GM12872 (cell line): ENCODE results near the gene PLCH1.

Source experiments
- TF ChIP-seq, protein P1 (sequence below): IDR thresholded peaks from 3 replicates; pipeline ENCODE4 v1.5.1; 2011; ENCODE audit warnings: low read depth, mild to moderate bottlenecking, low read length, moderate library complexity; ENCODE audit not compliant: insufficient read depth

PLCH1 gene

DNA sequence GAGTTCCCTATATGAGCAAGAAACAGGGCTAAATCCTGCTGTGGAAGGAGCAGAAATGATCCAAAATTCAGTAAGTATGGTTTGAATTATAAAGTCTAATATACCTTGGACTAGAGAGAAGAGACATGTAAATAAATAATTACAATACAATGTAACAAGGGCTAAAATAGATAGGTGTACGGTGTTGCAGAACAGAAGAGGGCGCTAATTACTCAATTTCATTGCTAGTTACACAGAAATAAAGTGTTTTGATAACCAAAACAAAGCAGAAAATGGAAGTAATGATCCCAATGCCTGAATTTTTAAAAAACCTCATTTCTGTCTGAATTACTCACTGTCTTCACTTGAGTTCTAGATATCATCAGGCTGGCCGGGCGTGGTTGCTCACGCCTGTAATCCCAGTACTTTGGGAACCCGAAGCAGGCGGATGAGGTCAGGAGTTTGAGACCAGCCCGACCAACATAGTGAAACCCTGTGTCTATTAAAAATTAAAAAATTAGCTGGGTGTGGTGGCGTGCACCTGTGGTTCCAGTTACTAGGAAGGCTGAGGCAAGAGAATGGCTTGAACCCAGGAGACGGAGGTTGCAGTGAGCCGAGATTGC, 8.3 kb upstream of the PLCH1 start:
- TF ChIP-seq, protein P1, sequence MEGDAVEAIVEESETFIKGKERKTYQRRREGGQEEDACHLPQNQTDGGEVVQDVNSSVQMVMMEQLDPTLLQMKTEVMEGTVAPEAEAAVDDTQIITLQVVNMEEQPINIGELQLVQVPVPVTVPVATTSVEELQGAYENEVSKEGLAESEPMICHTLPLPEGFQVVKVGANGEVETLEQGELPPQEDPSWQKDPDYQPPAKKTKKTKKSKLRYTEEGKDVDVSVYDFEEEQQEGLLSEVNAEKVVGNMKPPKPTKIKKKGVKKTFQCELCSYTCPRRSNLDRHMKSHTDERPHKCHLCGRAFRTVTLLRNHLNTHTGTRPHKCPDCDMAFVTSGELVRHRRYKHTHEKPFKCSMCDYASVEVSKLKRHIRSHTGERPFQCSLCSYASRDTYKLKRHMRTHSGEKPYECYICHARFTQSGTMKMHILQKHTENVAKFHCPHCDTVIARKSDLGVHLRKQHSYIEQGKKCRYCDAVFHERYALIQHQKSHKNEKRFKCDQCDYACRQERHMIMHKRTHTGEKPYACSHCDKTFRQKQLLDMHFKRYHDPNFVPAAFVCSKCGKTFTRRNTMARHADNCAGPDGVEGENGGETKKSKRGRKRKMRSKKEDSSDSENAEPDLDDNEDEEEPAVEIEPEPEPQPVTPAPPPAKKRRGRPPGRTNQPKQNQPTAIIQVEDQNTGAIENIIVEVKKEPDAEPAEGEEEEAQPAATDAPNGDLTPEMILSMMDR = peak; percentile 35; the same call in 1 of the 3 replicates

DNA sequence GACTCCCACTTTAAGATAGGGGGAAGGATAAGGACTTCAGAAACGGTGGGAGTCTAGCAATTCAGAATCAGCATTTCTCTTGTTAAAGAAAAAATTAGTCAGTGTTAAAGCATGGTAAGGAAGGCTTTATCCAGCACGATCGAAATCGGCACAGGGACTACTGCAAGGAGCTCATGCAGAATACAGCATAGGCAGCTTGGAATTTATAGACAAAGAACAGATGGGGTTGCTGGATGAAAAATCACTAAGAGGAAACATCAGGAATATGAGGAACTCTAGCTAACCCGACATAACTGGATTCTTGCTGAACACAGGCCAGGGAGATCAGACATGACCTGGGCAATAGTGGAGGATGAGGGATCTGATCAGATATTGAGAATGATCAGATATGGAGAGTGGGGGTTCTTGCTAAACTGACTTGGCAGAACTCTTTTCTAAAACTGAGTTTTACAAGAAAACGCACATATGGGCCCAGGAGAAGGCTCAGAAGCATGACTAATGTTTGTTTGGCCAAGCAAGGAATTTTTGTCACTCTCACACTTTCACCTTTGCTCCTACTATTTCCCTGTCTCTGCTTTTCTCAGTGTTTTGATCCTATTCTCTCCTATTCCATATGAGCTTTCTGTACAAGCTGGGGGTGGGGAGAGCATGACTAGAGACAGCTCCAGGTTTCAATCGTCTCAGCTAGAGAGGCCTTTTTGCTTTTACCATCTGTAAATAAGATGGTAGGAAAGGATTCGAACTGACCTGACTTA, 3.9 kb upstream of the PLCH1 start:
- TF ChIP-seq, protein P1 = no peak

DNA sequence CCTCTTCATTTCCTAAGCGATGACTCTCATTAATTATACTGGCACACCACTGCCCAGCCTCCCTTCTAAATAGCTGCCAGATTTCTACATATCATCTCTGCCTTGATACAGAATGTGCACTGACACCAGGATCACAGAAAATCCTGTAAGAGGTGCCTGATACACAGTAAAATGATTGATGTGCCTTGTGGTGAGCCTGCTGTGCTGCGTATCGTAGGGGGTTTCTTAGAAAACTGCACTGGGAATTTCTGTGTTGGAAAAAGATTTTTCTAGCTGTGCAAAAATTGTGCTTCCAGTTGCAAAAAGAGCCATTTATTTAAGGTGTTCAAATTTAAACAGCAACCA, 3.0 kb upstream of the PLCH1 start:
- TF ChIP-seq, protein P1 = no peak

DNA sequence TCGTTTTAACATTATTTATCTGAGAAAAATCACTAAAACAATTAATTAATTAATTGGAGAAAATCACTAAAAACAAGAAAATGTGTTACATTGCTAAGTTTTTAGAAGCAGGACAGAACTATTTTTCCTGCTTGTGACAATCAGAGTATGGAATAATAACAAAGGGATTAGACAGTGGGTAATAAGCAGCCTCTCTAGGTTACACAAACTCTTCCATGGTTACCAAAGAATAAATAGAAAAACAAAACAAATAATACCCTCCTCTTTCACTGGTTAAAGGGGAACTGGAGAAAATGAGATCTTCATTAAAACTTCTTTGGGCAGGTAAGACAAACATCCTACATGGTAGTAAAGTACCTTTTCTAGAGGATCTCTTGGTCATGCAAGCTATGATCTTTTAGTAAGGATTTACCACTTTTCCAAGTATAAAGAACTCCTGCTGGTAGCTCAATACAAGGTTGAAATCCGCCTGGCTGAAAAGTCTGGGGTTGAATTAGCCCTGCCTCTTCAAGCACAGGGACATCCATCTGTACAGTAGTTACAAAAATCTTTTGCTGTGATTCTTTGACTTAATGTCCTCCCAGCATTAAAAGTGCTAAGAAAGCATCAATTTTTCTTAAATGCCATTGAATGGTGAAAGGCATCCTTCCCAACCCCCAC, 2.5 kb upstream of the PLCH1 start:
- TF ChIP-seq, protein P1 = no peak

DNA sequence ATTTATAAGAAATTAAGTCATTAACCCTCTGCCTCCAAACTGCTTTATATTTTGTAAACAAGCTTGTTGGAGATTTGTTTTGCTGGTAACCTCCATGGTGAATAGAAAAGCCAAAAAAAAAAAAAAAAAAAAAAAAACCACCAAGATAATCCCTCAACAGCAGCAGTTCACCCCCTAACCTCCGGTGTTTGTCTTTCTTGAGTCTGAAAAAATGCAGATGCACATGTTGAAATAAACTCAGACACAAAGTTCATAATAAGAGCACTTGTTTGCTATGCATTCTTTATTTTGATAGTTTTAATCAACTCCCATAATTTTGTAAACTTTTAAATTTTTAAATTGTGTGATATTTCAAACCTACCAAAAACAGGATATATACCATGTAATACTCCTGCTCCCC, 1.8 kb upstream of the PLCH1 start:
- TF ChIP-seq, protein P1 = no peak

DNA sequence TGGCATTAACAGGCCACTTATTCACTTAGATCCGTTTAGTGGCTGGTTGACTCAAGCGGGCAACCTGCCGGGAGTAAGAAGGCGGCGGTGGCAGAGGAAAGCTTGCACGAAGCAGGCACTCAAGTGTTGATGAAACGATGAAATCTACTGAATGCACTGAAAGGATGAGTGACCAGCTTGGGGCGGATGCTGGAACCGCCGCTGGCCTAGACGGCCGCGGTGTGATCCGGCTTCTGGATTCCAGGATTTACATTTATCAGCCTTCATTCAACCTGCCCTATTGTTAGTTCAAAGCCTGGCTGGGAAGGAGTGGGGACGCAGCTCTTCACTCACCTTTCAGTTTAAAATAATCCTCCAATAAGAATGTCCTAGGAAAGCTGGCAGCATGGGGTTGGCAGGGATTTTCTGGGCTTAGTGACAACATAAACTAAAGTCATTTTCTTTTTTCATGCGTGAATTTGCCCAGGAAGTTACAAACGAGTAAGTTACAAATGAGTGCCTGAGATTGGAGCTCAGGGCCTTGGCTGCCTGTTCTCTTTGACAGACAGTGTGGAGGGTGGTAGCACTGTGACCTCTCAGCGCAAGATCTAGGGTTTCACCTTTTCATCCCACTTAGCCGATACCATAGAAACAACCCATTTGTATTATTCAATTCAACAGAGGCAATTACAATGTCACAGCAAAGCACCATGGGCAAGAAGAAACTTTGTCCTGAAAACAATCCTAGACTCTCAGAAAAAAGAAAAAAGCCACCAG, 1.1 kb upstream of the PLCH1 start:
- TF ChIP-seq, protein P1 = no peak

DNA sequence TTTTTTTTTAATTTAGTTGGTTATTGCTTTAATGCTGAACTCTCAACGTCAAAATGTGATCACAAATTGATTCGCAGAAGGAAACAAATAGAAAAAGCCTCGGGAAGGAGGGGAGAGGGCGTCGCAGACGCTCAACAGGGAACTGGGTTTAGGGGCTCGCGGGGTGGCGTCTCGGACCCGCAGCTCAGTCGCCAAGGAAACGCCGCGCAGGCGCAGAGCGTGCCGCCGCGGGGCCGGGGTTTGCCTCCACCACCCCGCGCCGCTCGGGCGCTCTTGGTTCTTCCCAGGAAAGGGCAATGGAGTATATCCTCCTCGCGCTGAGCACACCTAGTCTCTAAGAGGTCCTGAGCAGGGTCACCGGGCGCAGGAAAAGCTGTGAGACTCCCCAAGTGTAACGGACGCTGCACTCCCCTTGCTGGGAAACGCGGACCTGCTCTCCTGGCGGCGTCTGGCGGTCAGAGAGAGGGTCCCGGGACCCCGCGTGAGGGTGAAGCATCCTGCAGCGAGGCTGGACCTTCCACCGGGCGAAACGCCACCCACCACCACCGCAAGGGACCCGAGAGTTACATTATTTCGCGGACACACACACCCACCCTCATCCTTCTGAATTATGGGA, 753 bp downstream of the PLCH1 start:
- TF ChIP-seq, protein P1 = no peak
